Keratinocyte (primary cell): ENCODE measurements around the gene GNA14. TPM values are rescaled to one million over a fixed set of nuclear protein-coding genes. Genes with fewer than 3 reads are reported as not detected.

Experiments
- DNase-seq: peaks from one replicate; pipeline ENCODE4 v3.0.0-alpha.2; 2011; ENCODE audit warnings: low read depth, missing footprints, low spot score
- FAIRE-seq: peaks from 2 replicates; lab custom pipeline; 2011; peaks lifted over from hg19 to GRCh38; lab: Jason Lieb, UNC
- H2AFZ ChIP-seq: 2 replicates; pipeline ENCODE4 v1.6.0; 2012; ENCODE audit warnings: low read length, control low read depth, inconsistent platforms; ENCODE audit not compliant: control insufficient read depth
- H3K27ac ChIP-seq: 2 replicates; pipeline ENCODE4 v1.5.1; 2011; ENCODE audit warnings: low read length; ENCODE audit not compliant: control insufficient read depth, insufficient read depth
- H3K27me3 ChIP-seq: 3 replicates; pipeline ENCODE4 v1.6.0; 2011; ENCODE audit warnings: low read length; ENCODE audit not compliant: control insufficient read depth, insufficient read depth; ENCODE audit errors: extremely low read depth
- H3K36me3 ChIP-seq, 2 experiments: 2 replicates in 1 of 2; 3 replicates in 1 of 2; pipeline ENCODE4 v1.5.1; 2011; ENCODE audit warnings: low read length in 2 of 2, mild to moderate bottlenecking in 1 of 2; ENCODE audit not compliant: control insufficient read depth in 2 of 2, insufficient read depth in 2 of 2; ENCODE audit errors: extremely low read depth in 1 of 2
- H3K4me1 ChIP-seq: 3 replicates; pipeline ENCODE4 v1.5.1; 2011; ENCODE audit warnings: low read length; ENCODE audit not compliant: control insufficient read depth, insufficient read depth; ENCODE audit errors: extremely low read depth
- H3K4me2 ChIP-seq: 3 replicates; pipeline ENCODE4 v1.6.0; 2011; ENCODE audit warnings: low read depth, low read length; ENCODE audit not compliant: control insufficient read depth, insufficient read depth; ENCODE audit errors: extremely low read depth
- H3K4me3 ChIP-seq, 3 experiments: fragments of 200-600 bp in 1 of 3; sonication (generic) in 1 of 3; 2 replicates in 2 of 3; 3 replicates in 1 of 3; pipeline ENCODE4 v1.5.1; 2011 to 2016; ENCODE audit warnings: low read length in 3 of 3, mild to moderate bottlenecking in 3 of 3, control low read depth in 2 of 3, inconsistent platforms in 1 of 3, low read depth in 1 of 3, mixed read lengths in 1 of 3, mixed run types in 1 of 3, moderate library complexity in 1 of 3; ENCODE audit not compliant: control insufficient read depth in 2 of 3, insufficient read depth in 2 of 3; ENCODE audit errors: extremely low read depth in 1 of 3
- H3K79me2 ChIP-seq: 2 replicates; pipeline ENCODE4 v1.6.0; 2012; ENCODE audit warnings: low read length; ENCODE audit not compliant: control insufficient read depth, insufficient read depth
- H3K9ac ChIP-seq: 3 replicates; pipeline ENCODE4 v1.6.0; 2011; ENCODE audit warnings: low read length; ENCODE audit not compliant: control insufficient read depth, insufficient read depth; ENCODE audit errors: extremely low read depth
- H3K9me1 ChIP-seq: 3 replicates; pipeline ENCODE4 v1.6.0; 2011; ENCODE audit warnings: low read length; ENCODE audit not compliant: control insufficient read depth, insufficient read depth; ENCODE audit errors: extremely low read depth
- H3K9me3 ChIP-seq: 2 replicates; pipeline ENCODE4 v1.5.1; 2012; ENCODE audit warnings: low read depth, low read length; ENCODE audit not compliant: control insufficient read depth
- H4K20me1 ChIP-seq: 3 replicates; pipeline ENCODE4 v1.6.0; 2011; ENCODE audit warnings: low read length; ENCODE audit not compliant: control insufficient read depth, insufficient read depth; ENCODE audit errors: extremely low read depth
- CTCF ChIP-seq, 3 experiments: IDR thresholded peaks in 1 of 3; conservative IDR thresholded peaks in 1 of 3; optimal IDR thresholded peaks in 1 of 3; 2 replicates in 2 of 3; 3 replicates in 1 of 3; pipeline versions ENCODE3 to v1.5.1; 2011; ENCODE audit warnings: low read length in 3 of 3, mild to moderate bottlenecking in 3 of 3, moderate library complexity in 2 of 3, control low read depth in 1 of 3, inconsistent platforms in 1 of 3; ENCODE audit not compliant: insufficient read depth in 2 of 3; ENCODE audit errors: extremely low read depth in 1 of 3
- EZH2 ChIP-seq: IDR thresholded peaks from one replicate; pipeline ENCODE4 v1.6.1; 2012; ENCODE audit warnings: inconsistent platforms, mild to moderate bottlenecking, low read length, moderate library complexity
- dilution Hi-C: fragments of 300-500 bp; cut with MboI; formaldehyde crosslinking; loops from one replicate; pipeline ENCODE4 v1.7.0; 2020; ENCODE audit warnings: low sequenced_read_pairs; ENCODE audit not compliant: extremely low pct_ligation_motif_present
- polyA plus RNA-seq, 5 experiments: library from polyadenylated mRNA; depleted of rRNA in 3 of 5; stranded (reverse) in 3 of 5; stranded (forward) in 1 of 5; unstranded in 1 of 5; fragments of >200 nt; gene quantifications; 1 replicate in 1 of 5; 2 replicates in 3 of 5; 3 replicates in 1 of 5; pipeline versions ENCODE4 v1.2.1 to v1.2.3, GENCODE V29; 2011 to 2012; ENCODE audit warnings: missing spikeins in 2 of 5, low read depth in 1 of 5, low replicate concordance in 1 of 5

The GNA14 gene
- polyA plus RNA-seq, 1 donor (not counting 4 experiments of a cell fraction or from before 2014, with no cell fraction given), result not detected

- no peak overlapping the region for H3K9ac ChIP-seq
- H3K4me1 ChIP-seq, result no peaks in the 10 kb centered on the region
- H3K9me3 ChIP-seq, result no peaks in the 10 kb centered on the region
- no peak overlapping the region for H3K4me2 ChIP-seq
- DNase-seq, result no peak
- dilution Hi-C loops, result no loop called here
- H3K27me3 ChIP-seq, result peaks cover 4% of the 10 kb centered on the region
- TF ChIP-seq CTCF (optimal IDR thresholded peaks at IDR 0.05 in 1 of 3, IDR thresholded peaks at IDR 0.05 in 1 of 3, conservative IDR thresholded peaks at IDR 0.05 in 1 of 3; ENCODE audit: extremely low read depth in 1 of 3, insufficient read depth in 2 of 3, low read length in 3 of 3) (no peak), EZH2 (no peak)
- no peak for FAIRE-seq
- H4K20me1 ChIP-seq, result no peaks in the 10 kb centered on the region
- H2AFZ ChIP-seq, result no peak overlapping the region
- H3K79me2 ChIP-seq, result no peaks in the 10 kb centered on the region
- no peak overlapping the region for H3K4me3 ChIP-seq
- H3K9me1 ChIP-seq, result no peaks in the 10 kb centered on the region
- no peaks in the 10 kb centered on the region for H3K36me3 ChIP-seq
- no peak overlapping the region for H3K27ac ChIP-seq
Measured at GRCh38 chr9:77667151-77667550, 19.0 kb upstream of the GNA14 start.

- Histone ChIP-seq H3K4me3 (no peak overlapping the region), H3K9me3 (no peaks in the 10 kb centered on the region), H3K9me1 (no peaks in the 10 kb centered on the region), H3K9ac (no peak overlapping the region), H2AFZ (peak overlapping the region; percentile 33), H3K36me3 (no peaks in the 10 kb centered on the region), H4K20me1 (no peaks in the 10 kb centered on the region), H3K27ac (no peak overlapping the region), H3K27me3 (no peaks in the 10 kb centered on the region), H3K4me1 (no peaks in the 10 kb centered on the region), H3K4me2 (peak overlapping the region; percentile 49), H3K79me2 (no peaks in the 10 kb centered on the region)
- FAIRE-seq, result peak; percentile 23
- dilution Hi-C loops, result no loop called here
- no peak for TF ChIP-seq CTCF (optimal IDR thresholded peaks at IDR 0.05 in 1 of 3, IDR thresholded peaks at IDR 0.05 in 1 of 3, conservative IDR thresholded peaks at IDR 0.05 in 1 of 3; ENCODE audit: extremely low read depth in 1 of 3, insufficient read depth in 2 of 3, low read length in 3 of 3)
- TF ChIP-seq EZH2, result no peak
- no peak for DNase-seq
Measured at GRCh38 chr9:77663754-77664153, 15.6 kb upstream of the GNA14 start.
